Kasumi-1 (cell line): ENCODE measurements around the gene ADAMTS5.
A peak's percentile ranks its signal among the peaks of the same experiment; 100 is the strongest.

ENCODE experiments used
- DNase-seq, 2 experiments: peaks; one replicate each; lab custom pipeline; 2025; lab: John Stamatoyannopoulos, UW

Gene ADAMTS5

DNA sequence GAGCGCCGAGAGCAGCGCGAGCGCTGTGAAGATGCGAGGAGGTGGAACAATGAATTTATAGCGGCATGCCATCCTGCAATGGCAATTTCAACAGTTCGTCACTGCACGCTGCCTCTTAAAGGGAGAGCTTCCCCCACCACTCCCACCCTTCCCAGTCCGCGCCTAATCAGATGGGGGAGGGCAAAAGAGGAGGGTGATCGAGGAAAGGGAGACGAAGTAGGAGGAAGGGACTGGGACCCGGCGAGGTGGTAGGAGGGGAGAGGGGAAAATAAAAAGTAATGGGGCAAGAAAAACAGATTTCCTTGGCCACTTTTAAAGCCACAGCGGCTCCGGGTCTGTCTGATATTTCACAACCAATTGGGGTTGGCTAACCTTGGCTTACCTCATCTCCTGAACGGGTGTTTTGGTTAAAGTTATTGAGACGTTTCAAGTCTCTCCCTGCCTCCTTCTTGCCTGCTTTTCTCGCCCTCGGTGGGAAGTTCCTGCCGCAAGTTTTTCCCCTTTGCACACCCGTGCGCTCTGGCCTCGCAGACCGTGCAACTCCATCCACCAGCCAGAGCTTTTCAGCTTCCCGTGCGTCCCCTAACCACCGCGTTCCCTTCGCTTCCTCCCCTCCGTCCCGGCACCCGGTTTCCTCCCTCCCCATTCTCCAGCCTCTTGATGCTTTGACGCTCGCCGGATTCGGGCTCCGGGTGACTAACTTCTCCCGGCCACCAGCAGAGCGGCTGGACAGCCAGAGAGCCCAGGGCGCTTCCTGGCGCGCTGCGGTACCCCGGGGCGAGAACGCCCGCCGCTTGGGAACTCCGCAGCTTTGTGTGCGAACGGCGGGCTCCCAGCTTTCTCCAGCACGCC, at the start of gene ADAMTS5:
ADAMTS5 (minus strand) TSS at position 27 of the 852 bp plus-strand sequence. CDS start 697 bp downstream, outside the sequence.
- peak; percentile 40 to 61 for DNase-seq

DNA sequence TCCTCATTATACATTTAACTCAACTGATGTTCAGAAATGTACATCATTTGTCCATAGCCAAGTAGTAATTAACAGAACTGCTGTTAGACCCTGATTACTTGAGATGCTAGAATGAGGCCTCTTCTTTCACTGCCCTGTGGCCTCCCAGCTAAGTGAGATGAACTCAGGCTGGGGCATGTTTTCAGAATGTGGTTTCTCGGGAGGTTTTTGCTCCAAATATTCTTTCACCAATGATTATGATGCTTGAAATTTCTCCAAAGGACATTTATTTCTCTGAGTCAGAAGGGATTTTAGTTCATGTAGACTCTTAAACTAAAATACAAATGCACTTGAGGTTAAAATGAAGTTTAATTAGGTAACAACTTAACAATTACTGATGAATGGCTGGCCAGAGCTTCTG, 34.6 kb upstream of the ADAMTS5 start:
- no peak for DNase-seq

DNA sequence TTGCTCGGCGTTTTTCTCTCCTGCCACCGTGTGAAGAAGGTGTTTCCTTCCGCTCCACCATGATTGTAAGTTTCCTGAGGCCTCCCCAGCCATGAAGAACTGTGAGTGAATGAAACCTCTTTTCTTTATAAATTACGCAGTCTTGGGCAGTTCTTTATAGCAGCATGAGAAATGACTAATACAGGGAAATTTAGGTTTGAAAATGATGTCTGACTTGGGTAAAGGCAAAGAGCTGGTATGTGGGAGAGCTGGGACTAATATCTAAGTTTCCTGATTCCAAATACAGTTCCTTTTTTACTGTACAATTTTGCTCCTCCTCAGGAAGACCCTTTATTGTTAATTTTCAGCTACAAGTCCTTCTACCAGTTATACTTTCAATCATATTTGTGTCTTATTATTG, 16.7 kb upstream of the ADAMTS5 start:
- DNase-seq, result no peak

DNA sequence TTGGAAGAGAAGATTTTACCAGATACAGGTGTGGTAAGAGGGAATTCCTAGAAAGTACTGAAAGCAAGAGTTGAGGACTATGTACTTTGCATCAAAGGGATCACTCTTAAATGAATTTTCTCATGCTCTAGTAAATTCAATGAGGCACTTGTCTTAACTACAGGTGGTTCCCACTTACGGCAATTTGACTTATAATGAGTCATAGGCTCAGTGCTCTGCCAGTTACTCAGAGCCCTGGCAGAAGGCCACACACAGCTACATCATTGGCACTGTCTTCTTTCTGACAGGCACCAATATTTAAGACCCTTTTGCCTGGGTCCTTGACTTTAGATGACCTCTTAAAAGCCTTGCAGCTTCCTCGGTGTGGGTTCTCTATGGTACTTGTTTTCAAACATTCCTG, 15.9 kb upstream of the ADAMTS5 start:
- no peak for DNase-seq

DNA sequence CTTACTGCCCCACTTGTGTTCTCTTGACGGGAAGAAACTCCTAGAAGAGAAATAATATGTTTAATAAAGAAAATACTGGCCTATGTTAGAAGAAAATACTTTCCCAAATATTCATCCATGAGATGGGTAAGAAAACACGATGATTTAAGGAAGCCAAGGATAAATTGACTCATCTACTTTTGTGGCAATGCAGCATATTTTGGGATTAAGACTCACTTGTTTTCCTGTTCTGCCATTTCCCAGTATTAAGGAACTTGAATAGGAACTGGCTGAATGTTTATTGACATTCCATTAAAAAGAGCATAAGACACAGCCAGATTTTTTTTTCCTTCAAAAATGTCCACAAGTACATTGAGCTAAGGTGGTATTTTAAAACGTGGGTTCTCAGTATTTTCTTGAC, 10.9 kb upstream of the ADAMTS5 start:
- no peak for DNase-seq

DNA sequence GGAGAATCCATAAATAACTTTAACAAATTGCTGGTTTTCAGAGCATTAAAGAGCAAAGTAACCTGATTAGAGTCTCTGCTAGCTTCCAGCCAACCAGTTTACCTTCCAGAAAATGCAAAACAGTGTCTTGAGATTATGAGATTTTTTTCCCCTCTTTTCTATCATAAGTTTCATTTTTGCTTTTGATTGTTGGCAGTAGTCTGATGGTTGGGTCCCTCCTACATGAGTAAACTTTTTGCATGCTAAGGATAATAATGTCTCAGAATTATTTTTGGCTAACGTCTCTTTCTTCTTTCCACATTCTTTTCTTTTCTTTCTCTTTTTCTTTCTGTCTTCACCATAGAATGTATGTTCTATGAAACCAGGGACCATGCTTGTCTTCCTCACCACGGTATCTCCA, 6.3 kb upstream of the ADAMTS5 start:
- no peak for DNase-seq

DNA sequence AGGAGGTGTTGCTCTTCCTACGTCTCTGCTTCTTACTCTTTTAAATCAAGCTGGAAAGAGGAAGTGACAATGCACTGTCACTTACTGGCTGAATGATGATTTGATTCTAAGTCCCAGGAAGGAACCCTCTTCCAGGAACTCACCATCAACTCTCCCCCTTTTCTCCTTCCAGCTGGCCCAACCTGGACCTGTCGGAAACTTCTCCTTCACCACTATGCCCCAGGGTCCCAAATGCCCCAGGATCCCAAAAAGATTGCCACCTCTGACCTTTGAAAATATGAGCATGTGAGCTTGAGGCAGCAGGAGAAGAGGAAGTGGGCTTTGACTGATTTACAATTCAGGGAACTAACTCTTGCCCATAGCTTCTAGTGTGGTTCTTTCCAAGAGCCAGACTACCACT, 5.3 kb upstream of the ADAMTS5 start:
- DNase-seq, result peak; percentile 72 to 75

DNA sequence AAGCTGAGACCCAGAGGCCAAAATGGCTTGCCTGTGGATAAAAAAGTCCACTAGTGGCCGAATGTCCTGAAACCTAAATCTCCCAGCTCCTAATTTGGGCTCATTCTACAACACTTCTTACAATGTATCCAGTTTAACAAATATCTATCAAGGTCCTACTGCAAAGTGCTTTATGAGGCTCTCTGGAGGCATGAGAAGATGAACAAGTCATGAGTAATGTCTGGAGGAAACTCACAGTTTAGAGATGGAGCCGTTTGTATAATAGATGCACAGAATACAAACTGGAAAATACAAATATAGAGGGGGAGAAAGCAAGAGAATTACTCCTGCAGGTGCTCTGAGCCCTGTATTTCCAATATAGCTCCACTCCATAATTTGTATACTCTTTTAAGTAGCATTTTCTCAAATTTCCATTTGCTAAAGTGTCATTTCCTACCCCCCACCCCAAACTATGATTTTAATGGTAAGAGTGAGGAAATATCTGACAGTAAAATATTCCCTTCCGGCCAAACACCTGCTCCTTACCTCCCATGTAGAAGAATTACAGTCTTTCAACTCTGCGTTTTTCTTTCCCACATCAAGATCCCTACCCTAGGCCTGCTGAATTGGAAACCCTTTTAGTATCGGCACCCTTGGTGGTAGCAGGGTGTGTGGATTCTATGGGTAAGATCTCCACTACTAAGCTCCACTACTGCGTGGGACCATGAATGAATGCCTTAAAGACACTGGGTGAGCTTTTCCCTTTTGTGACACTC, 3.3 kb upstream of the ADAMTS5 start:
- no peak for DNase-seq

DNA sequence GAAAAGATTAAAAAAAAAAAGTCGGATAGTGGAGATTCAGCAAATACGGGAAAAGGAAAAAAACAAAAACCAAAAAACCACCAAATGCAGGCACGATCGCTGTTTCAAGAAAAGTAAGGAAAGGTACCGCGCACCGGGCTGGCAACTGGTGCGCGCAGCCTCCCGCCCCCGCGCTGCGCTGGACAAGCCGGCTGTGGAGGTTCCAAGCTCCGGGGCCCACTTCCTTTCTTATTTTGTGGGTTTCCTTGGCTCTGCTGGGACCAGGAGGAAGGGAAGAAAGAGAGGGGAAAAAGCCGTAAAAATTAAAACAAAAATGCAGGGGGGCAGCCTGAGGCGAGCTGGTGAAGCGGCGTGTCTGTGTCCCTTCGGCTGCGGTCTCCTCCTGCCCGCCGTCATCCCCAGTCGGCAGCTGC, 233 bp downstream of the ADAMTS5 start:
- DNase-seq, result peak in 1 of 2 experiments; percentile 27

DNA sequence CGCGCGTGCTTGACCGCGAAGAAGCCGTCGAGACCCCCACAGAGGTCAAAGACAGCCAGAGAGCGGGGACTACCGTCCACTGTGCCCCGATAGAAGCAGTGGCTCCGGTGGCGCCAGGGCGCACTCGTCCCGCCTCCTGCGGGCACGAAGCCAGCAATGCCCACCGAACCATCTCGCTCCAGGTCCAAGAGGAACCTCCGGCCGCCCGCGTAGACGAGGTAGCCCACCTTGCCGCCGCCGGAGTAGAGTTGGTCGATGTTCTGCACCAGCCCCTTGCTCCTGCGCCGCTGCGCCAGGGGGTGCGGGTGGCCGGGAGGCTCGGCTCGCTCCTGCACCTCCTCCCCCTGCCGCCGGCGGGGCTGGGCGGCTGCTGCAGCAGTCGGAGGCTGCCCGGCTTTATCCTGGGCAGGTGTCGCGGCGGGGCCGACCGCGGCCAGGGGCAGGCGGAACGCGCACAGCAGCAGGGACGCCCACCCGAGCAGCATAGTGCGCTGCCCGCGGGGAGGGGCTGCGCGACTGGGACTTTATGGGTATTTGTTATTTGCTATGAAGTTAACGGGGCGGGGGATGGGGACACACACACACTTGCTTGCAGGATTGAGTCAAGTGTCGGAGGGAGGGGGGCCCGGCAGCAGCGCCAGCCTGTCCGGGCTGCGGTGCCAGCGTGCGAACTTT, 844 bp downstream of the ADAMTS5 start:
- no peak for DNase-seq

DNA sequence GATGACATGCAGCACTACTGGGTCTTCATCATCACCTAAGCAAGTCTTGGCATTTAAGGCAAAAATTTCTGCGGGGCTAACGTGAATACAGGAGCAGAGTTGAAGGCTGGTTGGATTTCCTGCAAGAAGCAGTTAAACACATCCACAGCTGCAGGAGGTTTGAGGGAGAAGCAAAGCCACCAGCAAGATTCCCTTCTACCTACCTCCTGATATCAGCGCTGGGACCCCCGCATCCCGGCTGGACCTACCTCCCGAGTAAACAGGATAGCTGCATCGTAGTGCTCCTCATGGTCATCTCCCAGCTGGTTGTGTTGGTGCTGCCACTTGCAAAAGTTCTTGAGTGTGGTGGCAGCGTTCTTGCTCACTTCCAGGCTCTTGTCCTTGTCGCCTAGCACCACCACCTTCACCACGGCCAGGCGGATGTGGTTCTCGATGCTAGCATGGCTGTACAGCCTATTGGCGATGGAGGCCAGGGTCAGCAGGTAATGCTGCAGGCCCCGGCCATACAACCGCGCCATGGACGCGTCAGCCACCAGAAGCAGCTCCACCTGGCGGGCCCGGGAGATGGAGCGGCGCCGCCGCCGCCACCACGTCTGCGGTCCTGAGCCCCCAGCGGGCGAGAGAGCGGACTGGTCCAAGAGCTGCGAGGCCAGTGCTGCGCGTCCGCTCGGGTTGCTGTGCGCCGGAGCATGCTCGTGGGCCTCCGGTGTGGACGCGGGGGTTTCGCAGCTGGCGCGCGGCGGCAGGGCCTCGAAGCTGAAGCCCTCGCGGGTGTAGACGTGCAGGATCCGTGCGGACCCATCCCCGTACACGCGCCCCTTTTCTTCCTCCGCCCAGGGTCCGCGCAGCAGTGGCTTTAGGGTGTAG, 1.6 kb downstream of the ADAMTS5 start:
- DNase-seq, result no peak

DNA sequence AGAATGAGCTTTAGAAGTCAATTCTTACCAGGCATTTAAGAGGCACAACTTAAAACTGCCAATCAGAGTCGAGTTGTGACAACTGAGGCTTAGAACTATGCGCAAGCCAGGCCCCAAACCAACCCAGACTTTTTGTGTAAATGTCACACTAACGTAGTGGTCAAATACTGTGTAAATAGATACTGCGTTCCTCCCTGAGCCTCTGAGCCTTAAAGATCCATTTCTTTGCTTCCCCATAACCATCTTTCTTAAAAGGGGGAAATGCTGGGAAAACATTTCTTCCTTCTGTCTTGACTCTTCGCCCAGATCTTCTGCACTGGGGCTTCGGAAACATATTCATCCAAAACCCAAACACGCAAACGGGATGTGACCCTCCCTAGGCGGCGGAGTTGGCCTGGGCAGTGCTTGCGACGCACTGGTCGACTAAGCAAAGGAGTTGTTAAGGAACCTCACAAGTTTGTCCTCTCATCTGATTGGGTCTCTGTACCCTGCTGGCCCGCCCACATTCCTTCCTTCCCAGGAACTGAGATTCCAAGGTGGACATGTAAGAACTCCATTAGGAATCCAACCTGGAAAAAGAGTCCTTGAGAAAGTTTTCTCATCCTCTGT, 2.6 kb downstream of the ADAMTS5 start:
- no peak for DNase-seq

DNA sequence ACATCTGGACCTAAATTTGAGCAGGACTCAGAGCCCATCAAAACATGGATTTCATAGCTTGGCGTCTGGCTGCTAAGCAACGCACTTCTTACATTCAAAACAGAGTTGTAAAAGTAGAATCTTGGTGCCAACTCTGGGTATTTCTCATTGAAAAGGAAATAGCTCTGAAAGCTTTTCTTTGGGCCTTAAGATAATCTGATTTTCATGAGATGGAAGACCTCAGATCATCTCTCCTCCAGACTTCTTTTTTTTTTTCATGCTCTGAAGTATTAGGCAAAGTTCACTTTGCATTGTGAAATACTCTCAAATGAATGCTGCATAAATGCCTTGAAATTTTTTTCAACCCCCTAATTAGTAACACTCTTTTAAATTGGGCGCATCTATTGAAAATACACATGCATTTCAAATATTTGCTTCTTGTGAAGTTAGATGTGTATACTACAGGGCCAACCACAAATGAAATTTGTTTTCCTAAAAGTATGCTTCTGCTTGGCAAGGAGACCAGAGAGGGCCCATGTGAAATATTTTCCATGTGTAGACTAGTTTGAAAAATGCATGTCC, 4.2 kb downstream of the ADAMTS5 start:
- no peak for DNase-seq

DNA sequence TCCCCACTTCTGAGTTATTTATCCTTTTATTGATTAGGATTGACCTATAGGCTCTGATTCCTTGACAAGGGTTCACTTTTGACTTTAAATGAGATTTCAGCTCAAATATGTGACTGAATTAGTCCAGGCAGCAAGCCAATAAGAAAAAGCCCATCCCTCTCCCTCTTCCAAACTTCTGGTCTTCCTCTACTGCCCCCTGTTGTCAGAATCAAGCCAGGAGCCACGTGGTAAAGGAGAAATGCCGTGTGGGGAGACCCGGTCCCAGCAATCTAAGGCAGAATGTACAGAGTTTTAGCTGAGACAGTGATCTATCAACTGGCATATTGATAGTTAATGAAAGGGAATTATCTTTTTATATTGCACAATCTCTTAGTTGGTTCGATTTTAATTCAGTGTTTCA, 5.2 kb downstream of the ADAMTS5 start:
- DNase-seq, result peak; percentile 6 to 7

DNA sequence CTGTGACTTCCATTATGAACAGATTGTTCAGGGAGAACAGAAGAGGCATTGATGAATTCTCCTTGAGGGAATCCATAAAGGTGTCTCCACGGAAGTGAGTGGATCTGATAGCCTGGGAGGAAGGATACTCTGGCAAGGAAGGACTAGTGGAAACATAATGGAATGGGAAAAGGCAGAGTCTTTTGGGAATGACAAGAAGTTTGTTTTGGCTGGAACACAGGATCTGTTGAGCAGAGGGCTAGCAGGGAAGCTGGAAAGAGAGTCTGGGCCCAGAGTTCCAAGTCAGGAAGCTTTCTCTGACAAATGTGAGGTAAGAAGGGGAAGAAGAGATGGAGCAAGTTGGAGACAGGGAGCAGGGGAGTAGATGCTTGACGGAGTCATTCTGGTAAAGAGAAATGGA, 8.1 kb downstream of the ADAMTS5 start:
- no peak for DNase-seq

DNA sequence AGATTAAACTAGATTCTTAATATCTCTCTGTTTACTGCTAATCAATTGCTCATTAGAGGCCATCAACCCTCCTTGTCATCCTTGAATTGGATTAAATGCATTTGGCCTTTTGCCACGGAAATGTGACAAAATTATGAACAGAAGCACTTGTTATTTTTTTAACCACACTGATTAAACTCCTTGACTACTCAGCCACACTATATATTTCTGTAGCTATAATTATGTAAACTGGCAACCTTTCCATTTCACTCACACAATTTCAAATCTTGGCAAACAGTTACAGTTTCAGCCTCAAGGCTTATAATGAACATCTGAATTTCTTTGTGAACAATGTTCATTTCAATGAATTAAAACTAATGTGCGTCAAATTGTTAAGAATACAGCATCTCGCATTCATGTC, 10.1 kb downstream of the ADAMTS5 start:
- no peak for DNase-seq

DNA sequence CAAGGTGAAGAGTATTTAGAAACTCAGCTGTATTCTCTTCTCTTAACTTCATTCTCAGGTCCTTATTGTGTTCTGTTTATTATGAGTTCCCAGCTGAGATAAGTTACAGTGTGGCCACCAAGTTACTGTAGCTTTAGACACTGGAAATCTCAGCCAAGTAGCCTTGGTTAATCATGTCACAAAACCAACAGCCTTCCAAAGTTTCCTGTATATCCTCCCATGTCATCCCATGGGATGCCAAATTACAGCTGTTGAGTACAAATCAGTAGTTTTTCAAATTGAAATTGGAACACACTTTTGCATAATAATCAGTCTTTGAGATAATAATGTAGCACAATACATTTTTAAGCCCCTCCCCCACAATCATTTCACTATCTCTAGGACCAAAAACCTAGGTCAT, 10.7 kb downstream of the ADAMTS5 start:
- no peak for DNase-seq

DNA sequence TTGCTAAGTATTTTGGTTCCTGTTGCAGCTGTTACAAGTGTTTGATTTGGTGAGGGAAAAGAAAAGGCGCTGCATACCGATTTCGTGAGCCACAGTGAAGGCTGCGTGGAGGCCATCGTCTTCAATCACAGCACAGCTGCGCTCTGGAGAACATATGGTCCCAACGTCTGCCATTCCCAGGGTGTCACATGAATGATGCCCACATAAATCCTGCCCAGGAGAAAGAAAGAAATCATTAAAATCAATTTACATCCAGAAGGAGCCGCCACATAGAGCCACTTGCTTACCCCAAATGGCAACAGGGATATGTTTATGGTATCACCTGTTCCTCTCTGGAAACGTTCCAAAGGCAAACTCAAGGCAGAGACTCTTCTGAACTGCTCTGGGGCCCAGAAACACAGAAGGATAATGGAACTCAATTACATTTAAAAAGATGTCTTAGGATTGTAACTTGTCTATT, 12.2 kb downstream of the ADAMTS5 start:
- DNase-seq, result no peak

DNA sequence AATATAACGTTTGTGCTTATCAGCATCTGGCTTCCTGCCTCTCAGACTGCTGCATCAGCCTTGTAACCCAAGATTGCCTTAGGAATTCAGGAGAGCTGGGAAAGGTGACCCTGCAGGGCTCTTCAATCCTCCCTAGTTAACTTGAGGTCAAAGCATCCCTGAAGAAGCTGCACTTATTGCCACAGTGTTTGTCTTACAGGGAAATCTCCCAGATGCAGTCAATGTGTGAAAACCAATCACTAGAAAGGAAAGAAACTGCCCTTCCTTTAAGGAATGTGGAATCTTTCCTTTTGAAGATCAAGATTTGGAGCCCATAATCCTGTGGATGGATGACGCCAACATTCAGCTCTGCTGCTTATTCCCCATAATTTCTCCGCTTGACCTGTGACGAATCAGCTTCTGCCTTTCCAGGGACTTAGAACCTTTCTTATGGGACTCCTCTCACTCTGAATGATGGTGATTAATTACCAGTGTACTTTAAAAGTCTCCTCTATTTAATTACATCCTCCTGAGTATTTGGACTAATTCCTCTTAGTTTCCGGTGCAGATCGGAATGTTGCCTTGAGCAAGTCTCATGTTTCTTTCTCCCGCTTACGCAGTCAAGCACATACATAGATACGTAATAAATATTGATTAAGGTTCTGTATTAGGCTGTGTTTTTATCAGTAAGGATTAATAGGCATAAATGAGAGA, 14.4 kb downstream of the ADAMTS5 start:
- no peak for DNase-seq

DNA sequence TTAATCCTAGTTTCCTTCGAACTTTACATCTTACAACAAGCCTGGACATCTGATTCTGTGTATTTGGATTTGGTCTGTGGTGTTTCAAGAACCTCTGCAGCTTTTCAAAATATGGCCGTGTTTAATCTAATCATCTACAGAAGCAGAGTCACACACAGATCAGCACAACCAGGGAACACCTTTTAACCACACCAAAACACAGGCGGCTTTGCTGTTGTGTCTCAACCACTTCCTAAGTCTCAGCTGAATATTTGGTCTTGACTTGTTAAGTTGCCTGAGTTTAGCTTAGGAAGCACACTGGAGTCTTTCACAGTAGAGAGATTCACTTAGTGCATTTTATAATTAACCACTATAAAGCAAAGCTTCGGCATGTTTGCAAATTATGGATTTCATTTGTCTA, 17.1 kb downstream of the ADAMTS5 start:
- DNase-seq, result no peak
